Activated T-cell treated with anti-CD3 and anti-CD28 coated beads for 24 hours (primary cell): ENCODE results near the gene BACE2.
"Not testable (repeated sequence)": the region's sequence is repeated elsewhere in the genome, so short reads cannot be mapped to it uniquely, and the experiment has no call there.

Experiments
- DNase-seq: peaks from one replicate; pipeline ENCODE4 v3.0.0-alpha.2; 2020; ENCODE audit warnings: low read depth

The BACE2 gene

DNA sequence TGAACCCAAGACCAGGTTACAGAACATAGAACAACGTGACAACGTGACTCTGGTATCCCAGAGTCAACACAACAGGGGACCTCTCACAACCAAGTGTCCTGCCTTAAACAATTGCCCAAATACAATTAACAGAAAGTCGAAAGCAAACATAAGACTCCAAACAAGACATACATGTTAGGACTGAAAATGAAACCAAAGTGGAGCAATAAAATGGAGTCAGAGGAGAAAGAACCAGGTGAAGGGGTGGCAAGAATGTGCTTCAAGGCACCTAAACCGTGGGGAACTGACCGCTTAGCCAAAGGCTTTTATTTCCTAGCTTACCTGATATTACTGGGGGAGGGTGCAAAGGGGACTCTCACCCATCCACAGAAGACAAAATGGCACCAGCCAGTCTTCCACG, 17.8 kb downstream of the BACE2 start:
- no peak for DNase-seq

DNA sequence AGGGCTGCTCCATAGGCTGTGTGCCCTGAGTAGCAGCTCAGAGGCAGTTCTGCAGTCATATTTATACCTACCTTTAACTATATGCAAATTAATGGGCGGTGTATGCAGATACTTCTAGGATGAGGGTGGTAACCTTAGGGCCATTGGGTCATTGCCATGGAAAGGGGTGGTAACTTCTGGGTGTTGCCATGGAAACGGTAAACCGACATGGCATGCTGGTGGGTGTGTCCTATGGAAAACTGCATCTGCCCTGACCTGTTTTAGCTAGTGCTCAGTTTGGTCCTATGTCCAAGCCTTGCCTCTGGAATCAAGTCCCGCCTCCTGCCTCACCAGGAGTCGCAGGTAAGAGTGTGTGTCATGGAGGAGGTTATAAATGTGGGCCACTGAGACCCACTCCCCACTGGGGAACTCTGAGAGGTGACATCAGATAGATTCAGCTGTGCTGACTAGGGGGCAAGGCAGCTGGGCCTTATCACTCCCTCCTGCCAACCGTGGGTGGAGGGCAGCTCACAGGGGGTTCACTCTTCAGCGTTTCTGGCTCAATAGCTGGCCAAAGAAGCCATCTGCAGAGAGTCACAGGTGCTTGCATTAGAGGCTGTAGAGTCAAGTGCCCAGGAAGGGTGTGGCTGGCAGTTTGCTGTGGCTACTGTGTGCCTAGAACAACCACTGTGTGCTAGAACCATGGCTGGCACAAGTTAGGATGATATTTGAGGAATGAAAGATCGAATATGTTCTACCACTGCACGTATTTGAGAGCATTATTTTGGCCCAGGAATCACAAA, 19.0 kb downstream of the BACE2 start:
- DNase-seq, result no peak

DNA sequence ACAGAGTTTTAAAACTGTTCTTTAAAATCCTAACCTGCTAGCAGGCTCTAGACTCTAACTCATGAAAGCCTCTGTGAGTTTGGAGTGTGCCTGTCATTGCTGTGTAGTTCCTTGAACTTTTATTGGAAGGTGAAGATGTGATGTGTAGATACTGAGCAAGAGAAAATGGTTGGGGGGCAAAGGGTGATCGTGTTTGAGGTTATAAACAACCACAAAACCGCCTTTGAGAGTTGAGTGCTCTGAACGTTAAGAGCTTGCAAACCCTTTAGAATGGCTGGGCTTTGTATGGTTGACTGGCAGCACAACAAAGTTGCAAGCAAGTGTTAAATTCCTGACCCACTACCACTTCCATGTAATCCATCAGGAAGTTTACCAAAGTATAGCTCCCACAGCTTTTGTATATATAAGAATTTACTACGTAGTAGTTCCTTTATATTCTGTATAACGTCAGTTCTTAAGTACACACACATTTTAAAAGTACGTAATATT, 19.6 kb downstream of the BACE2 start:
- DNase-seq, result no peak

DNA sequence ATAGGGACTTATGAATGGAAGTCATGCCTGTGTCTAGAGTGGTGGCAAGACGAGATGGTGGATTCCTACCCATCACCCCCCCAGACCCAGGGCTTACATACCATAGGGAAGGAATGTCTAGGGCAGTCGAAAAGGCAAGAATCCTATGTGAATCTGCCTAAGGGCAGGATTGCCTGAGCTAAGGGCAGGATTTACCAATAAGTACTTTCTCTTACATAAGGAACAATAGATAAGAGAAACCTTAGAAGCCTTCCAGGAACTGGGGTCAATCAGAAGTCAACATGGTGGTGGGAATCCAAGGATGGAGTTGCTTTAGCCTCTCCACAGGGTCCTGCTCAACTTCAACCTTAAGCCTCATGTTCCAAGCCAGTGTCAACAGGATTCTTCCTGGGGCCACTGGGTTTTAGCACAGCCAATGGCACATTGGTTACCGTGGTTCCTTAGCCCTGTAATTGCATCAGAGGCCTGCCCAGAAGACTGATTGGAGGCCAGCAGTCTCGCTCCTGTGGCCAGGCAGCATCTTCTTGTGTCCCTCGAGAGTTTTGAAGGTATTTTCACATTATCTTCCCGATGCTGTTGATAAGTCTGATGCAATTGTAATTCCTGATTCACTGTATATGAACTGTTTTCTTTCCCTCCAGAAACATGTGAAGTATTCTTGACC, 20.7 kb downstream of the BACE2 start:
- DNase-seq, result no peak

DNA sequence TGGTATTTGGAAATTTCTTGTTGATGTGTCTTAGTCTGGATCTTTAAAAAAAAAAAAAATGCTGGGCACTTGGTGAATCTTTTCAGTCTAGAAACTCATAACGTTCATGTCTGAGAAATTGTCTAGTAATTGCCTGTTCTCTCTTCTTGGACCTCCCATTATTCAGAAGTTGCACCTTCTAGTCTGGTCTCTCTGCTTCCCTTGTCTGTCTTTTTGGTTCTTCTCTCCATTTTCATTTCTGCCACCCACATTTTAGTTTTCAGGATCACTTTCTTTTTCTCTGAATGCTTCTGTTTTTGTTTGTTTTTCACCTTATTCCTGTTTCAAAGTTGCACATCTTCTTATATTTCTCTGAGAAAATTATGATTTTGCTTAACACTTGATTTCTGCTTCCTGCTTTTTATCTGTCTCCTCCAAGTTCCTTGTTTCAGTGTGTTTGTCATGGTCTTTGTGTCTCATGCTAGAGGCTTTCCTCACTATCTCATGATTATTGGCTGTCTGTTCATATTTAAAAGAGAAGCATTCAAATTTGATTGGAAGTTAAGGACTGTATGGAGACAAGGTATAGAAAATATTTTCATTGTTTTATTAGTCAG, 21.3 kb downstream of the BACE2 start:
- DNase-seq, result no peak

DNA sequence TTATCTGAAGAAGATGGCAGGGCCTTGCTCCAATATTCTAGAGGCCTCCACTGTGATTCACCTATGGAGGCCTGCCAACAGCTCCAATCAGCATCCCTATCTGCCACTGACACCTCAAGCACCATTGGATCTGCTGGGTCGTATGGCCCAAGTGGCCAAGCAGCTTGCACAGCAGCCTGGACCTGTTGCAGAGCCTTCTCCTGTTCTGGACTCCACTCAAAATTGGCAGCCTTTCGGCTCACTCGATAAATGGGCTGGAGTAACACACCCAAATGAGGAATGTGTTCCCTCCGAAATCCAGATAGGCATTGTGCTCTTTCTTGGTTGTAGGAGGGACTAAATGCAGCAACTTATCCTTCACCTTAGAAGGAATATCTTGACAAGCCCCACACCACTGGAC, 24.6 kb downstream of the BACE2 start:
- not testable (repeated sequence) for DNase-seq

DNA sequence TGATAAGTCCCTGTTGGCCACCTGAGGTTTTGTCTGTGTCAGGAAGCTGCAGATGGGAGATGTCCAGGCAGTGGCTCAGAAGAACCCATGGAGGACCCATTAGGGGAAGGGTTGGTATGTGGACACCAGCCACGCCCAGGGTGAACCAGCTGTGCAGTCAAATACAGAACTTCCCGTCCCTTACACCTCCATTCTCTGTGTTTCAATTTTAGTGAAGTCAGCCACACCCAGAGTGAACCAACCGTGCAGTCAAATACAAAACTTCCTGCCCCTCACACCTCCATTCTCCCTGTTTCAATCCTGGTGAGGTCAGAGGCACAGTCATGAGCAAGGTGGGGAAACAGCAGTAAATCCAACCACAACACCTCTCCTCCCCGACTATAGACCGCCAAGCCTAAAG, 27.4 kb downstream of the BACE2 start:
- no peak for DNase-seq

DNA sequence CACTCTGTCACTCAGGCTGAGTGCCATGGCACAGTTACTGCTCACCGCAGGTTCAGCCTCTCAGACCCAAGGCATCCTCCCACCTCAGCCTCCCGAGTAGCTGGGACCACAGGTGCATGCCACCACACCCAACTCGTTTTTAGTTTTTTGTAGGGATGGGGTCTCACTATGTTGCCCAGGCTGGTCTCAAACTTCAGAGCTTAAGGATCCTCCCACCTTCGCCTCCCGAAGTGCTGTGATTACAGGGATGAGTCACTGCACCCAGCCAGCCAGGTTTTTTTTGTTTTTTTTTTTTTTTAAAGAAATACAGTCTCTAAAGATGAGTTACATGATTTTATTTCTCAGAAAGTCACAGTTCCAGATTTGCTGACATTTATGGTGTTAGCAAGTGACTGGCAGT, 29.0 kb downstream of the BACE2 start:
- no peak for DNase-seq

DNA sequence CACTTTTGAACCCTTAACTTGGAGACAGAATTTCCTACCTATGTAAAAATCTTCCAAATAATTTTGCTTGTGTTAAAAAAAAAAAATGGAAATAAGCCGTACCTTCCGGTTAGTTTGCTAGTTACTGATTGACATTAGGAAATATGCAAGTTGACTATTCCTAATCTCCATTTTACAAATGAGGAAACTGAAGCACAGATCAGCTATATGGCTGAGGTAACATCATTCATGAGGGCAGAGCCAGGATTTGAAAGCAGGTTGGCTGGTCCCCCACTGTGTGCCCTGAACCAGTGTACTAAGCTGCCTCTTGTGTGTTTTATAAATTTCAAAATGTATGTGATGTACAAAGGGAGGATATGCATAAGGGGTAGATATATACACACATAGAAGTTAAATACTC, 29.6 kb downstream of the BACE2 start:
- DNase-seq, result no peak

DNA sequence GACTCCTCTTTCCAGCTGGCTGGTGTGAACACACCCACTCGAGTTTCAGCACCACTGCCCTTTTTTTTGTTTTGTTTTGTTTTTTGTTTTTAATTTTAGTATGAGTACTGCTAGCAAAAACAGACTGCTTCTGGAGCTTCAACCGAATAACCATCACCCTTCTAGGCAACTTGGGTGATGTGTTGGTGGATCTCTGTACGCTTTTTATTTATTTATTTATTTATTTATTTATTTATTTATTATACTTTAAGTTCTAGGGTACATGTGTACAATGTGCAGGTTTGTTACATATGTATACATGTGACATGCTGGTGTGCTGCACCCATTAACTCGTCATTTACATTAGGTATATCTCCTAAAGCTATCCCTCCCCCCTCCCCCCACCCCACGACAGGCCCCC, 30.7 kb downstream of the BACE2 start:
- DNase-seq, result not testable (repeated sequence)

DNA sequence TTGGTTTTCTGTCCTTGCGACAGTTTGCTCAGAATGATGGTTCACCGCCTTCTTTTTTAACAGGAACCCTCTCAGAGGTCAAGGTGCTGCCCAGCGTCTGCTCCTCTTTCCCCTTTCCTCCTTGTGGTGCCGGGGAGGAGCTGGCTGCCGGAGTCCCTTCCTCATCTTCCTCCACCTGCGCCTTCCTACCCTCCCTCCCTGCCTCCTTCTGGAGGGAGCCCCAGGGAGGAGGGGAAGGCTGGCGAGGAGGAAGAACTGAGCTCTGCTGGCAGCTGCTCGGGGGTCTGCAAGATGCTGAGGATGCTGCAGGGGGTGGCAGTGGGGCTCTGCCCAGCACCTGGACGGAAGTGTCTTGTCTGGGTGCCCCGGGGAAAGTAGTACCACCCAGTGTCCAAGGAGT, 31.2 kb downstream of the BACE2 start:
- DNase-seq, result no peak

DNA sequence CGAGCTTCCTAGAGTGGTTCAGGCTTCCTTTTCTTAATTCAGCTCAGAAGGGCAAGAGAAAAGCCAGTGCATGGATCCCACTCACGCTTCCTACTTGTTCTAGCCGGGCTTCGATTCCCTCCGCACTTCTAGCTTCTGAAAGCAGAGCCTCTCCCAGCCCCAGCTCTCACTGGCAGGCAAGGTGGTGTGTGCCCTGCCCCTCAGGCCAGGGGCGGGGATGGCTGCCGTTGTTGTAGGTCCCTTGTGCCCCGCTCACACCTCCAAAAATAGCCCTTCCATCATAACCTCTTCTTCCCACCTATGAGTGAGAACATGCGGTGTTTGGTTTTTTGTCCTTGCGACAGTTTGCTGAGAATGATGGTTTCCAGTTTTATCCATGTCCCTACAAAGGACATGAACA, 31.6 kb downstream of the BACE2 start:
- DNase-seq, result no peak

DNA sequence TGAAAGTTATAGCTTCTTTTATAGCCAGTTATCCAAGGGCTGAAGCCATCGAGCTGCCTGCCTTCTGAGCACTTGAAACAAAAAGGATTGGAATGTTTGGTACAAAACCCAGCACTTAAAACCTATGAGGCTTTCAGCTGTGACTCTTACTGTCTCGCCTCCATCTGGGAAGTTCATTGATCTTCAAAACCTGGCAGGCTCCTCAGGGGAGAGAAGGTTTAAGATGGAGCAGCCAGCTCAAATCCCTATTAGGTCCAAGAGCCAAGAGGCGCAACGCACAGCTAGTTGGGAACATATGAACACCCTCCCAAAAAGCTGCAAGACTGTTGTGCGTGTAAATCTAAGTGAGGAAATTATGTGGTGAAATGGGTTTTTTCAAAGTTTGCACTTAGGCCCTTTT, 33.4 kb downstream of the BACE2 start:
- no peak for DNase-seq

DNA sequence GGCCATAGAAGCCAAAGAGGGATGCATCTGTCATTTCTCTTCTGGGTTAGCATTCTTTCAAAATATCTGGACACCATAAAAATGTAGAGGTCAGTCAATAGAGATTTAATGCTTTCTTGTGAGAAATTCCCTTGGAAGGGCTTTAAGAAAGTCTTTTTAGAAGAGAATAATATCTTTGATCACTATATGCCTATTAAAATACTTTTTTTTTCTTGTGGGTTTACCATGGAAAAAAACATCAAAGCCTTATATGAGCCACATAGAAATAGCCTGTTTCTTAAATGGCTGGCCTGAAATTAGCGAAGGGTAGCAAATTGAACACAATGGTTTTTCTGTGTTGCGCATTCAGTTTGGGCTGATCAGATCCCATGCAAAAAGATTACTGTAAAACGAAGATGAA, 36.8 kb downstream of the BACE2 start:
- DNase-seq, result no peak

DNA sequence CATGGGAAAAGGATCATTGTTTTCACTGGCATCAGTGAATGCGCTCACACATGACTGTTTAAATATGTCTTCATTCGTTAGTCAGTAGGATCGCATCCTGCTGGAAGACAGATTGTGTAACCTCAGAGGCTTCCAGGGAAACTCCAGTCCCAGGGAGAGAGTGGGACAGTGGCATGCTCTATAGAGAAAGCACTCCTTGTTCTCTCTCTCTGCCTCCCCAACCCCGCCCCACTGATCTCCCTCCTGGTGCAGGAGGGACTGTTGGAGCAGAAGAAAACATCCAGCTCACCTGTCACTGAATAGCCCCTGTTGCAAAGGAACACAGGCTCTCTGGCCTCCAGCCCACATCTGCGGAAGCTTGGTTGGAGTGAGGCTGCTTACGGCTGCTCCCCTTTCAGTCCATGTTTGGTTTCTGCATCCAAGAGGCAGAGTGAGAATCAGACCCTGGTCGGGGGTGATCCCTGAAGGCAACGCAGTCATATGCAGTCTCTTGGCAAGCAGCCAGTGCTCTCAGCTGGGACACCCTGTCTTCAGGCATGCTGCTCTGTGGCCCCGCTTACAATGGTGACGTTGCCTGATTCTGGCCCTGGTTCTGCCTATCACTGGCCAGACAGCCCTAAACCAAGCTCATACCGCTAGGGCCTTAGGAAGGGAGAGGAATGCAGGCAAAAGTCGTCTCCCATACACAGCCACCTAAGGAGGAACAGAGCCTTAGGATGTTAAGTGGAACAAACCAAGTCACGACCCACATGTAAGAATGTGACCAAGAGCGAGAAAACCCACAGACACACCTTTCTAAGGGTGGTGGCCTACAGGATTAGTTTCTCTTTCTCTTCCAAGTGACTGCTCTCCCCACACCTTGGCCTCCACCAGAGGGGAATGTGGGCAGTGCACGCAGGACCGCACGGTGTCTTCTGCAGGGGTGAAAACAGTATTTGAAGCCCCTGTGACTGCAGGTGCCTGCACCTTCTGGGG, 39.7 kb downstream of the BACE2 start:
- DNase-seq, result no peak

DNA sequence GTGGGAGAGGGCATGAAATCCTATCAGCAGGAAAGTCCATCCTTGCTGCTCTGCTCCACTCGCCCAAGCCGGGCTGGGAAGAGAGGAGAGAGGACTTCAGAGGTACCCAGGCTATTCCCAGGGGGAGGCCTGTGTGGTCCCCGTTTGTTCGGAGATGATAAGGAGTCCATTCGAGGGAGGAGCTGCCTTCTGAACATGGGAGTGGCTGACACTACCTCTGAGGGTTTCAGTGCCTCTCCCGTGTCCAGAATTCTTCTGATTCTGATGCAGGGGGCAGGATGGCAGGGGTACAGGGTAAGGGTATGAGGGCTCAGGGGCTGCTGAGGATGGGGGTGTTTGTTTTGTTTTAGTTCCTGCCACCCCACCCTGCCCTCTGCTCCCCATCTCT, 40.4 kb downstream of the BACE2 start:
- DNase-seq, result no peak

DNA sequence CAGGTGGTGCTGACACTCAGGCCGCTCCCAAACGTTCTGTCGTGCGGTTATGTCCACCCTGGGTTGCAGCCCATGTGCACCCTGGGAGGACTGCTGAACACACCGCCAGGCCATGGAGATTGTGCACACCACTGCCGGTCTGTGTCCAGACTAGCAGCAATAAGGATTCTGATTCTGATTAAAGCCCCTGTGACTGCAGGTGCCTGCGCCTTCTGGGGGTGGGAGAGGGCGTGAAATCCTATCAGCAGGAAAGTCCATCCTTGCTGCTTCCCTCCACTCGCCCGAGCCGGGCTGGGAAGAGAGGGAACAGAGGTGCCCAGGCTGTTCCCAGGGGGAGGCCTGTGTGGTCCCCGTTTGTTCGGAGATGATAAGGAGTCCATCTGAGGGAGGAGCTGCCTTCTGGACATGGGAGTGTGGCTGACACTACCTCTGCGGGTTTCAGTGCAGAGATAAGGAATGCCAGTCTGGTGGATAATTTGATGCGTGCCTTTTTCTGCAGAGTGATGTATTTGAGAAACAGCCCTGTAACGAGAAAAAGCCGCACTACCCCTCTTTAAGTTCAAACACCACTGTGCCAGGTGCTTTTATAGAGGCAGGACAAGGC, 41.2 kb downstream of the BACE2 start:
- no peak for DNase-seq

DNA sequence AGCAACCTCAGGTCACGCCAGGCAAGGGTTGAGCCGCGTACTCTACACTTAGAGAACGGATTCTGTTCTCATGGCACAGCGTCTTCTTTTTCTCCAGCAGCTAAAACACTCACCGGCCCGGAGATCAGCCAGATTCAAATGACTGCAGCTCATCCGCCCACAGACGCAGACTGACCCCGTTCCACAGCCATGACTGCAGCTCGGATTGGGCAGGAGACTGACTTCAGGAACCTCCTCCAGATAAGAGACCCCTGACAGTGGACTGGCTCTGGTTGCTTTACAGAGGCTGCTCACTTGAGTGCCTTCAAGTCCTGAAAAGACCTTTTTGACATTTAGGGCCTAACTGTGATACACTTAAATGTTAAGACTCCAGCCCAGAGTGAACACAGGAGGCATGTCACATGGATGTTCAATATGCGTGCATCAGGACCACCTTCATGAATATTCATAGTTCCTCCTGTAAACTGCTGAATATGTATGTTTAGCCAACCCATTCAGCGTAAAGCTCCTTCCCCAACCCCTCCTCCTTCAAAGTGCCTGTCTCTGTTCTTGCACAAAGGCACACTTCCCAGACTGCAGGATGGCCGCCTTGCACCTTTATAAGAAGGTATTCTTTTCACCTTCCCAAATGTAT, 42.6 kb downstream of the BACE2 start:
- DNase-seq, result no peak

DNA sequence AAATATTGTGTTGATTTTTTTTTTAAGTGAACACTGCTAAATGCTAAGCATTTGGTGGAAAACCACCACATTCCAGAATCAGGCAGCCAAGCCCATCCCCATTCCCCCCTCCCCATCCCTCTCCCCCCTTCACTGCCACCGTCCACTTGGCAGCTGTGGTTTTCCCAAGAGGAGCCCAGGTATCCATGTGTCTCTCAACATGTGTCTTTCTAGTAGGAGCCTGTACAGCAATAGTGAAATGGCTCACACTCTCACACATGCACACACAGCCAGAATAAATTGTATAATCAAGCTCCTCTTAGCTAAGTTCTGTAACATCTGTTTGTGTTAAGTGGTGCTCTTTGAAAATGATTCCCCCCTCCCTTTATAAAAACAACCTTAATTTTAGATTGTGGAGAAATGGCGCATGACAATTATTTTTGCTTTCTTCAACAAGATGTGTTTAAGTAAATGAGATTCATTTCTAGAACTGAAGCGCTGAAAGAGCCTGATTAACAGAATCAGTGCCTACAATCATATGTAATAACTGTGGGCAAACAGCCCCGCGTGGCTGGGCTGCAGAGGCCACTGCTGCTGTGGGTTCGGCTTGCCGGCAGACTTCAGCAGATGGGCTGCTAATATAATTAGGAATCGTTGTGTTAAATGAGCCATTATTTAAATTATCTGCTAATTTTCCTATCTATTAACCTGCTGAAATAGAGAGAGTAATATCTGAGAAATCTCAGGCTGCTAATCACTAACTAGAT, 43.3 kb downstream of the BACE2 start:
- DNase-seq, result no peak

DNA sequence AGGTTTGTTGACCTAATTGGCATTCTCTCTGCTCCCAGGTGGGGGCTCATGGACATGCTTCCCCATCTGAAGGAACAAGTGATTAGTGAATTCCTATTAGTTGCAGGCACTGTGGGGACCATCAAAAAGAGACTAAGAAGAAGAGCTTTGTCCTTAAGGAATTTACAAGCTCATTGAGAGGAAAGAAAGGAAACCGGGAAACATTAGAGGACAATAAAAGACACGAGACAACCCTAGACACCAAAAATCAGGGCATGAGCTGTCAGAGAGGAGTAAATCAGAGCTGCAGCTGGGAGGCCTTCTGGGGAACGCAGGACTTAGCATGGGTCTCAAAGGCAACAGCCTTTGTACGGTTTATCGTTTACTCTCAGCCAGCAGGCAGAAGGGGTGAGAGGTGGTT, 45.1 kb downstream of the BACE2 start:
- DNase-seq, result no peak
